IMR-90 (cell line): ENCODE measurements around the gene PTPRK. TPM values are rescaled to one million over a fixed set of nuclear protein-coding genes. Genes with fewer than 3 reads are reported as not detected.

Source experiments
- ATAC-seq: fragments of 200-7000 bp; cut with Tn5 transposase; 2 replicates; pipeline ENCODE4 v1.9.1; 2020; ENCODE audit warnings: low read depth, mild to moderate bottlenecking, moderate library complexity
- BruUV-seq: library from RNA; stranded (reverse); fragments of 400-500 nt; replicated peaks from 2 replicates; lab custom pipeline; 2021; lab: Mats Ljungman, UMichigan
- CTCF ChIA-PET: fragments of 300-600 bp; formaldehyde crosslinking; extraction: SDS; loops from one replicate; lab custom pipeline; 2021; ENCODE audit warnings: antibody characterized with exemption; lab: Yijun Ruan, JAX
- POLR2A ChIA-PET: fragments of 300-600 bp; sonication (Branson Sonifier 250); formaldehyde crosslinking; loops from one replicate; lab custom pipeline; 2022; ENCODE audit warnings: antibody characterized with exemption; ENCODE audit not compliant: unreplicated experiment; lab: Charles Lee
- DNase-seq: peaks from one replicate; pipeline ENCODE4 v3.0.0; 2013
- H2AFZ ChIP-seq: replicated peaks from 2 replicates; pipeline ENCODE3; 2013; ENCODE audit warnings: low read length, mild to moderate bottlenecking; ENCODE audit not compliant: poor library complexity
- H2AK5ac ChIP-seq: 2 replicates; pipeline ENCODE4 v1.6.1; 2013; ENCODE audit warnings: low read depth, low read length, inconsistent platforms
- H2AK9ac ChIP-seq: replicated peaks from 2 replicates; pipeline ENCODE3; 2013; ENCODE audit warnings: mild to moderate bottlenecking, low read depth, low read length, moderate library complexity; ENCODE audit not compliant: poor library complexity
- H2BK120ac ChIP-seq: 2 replicates; pipeline ENCODE4 v1.6.1; 2013; ENCODE audit warnings: low read depth, low read length, inconsistent platforms
- H2BK15ac ChIP-seq: 3 replicates; pipeline ENCODE4 v1.6.1; 2013; ENCODE audit warnings: low read depth, low read length, inconsistent platforms
- H2BK20ac ChIP-seq: 2 replicates; pipeline ENCODE4 v1.6.1; 2013; ENCODE audit warnings: low read depth, mild to moderate bottlenecking, inconsistent platforms, low read length, moderate library complexity
- H2BK5ac ChIP-seq: 2 replicates; pipeline ENCODE4 v1.6.1; 2013; ENCODE audit warnings: mild to moderate bottlenecking, low read depth, low read length, inconsistent platforms; ENCODE audit not compliant: poor library complexity, severe bottlenecking
- H3K14ac ChIP-seq: replicated peaks from 2 replicates; pipeline ENCODE4 v1.6.1; 2013; ENCODE audit warnings: low read depth, low read length, inconsistent platforms
- H3K18ac ChIP-seq: 2 replicates; pipeline ENCODE4 v1.6.1; 2013; ENCODE audit warnings: low read depth, low read length, control low read depth
- H3K23ac ChIP-seq: 2 replicates; pipeline ENCODE4 v1.6.1; 2013; ENCODE audit warnings: low read depth, low read length, inconsistent platforms
- H3K27ac ChIP-seq: 2 replicates; pipeline ENCODE4 v1.5.1; 2013; ENCODE audit warnings: mild to moderate bottlenecking, control low read depth, low read length; ENCODE audit not compliant: insufficient read depth
- H3K27me3 ChIP-seq: 2 replicates; pipeline ENCODE4 v1.6.1; 2013; ENCODE audit warnings: low read length; ENCODE audit not compliant: control insufficient read depth, insufficient read depth
- H3K36me3 ChIP-seq: 2 replicates; pipeline ENCODE4 v1.6.1; 2013; ENCODE audit warnings: low read length, mixed read lengths; ENCODE audit not compliant: control insufficient read depth, insufficient read depth
- H3K4ac ChIP-seq: 2 replicates; pipeline ENCODE4 v1.6.1; 2013; ENCODE audit warnings: low read depth, low read length, inconsistent platforms
- H3K4me1 ChIP-seq: 2 replicates; pipeline ENCODE4 v1.6.1; 2013; ENCODE audit warnings: low read length, mixed read lengths; ENCODE audit not compliant: control insufficient read depth, insufficient read depth
- H3K4me2 ChIP-seq: 2 replicates; pipeline ENCODE4 v1.6.1; 2013; ENCODE audit warnings: low read depth, mild to moderate bottlenecking, control low read depth, low read length, moderate library complexity
- H3K4me3 ChIP-seq: 2 replicates; pipeline ENCODE4 v1.5.1; 2013; ENCODE audit warnings: low read depth, mild to moderate bottlenecking, control low read depth, low read length, moderate library complexity; ENCODE audit not compliant: insufficient read depth
- H3K56ac ChIP-seq: 2 replicates; pipeline ENCODE4 v1.6.1; 2013; ENCODE audit warnings: low read length, inconsistent platforms; ENCODE audit not compliant: insufficient read depth; ENCODE audit errors: extremely low read depth
- H3K79me1 ChIP-seq, 2 experiments: 2 replicates each; pipeline ENCODE4 v1.6.1; 2013; ENCODE audit warnings: low read length in 2 of 2, inconsistent platforms in 1 of 2, low read depth in 1 of 2
- H3K9ac ChIP-seq: 2 replicates; pipeline ENCODE4 v1.6.1; 2013; ENCODE audit warnings: low read depth, low read length, control low read depth
- H3K9me1 ChIP-seq: 2 replicates; pipeline ENCODE4 v1.6.1; 2013; ENCODE audit warnings: low read length, inconsistent platforms; ENCODE audit not compliant: insufficient read depth
- H3K9me3 ChIP-seq: 2 replicates; pipeline ENCODE4 v1.6.1; 2013; ENCODE audit warnings: low read length; ENCODE audit not compliant: control insufficient read depth, insufficient read depth
- H4K20me1 ChIP-seq: 2 replicates; pipeline ENCODE4 v1.6.1; 2013; ENCODE audit warnings: low read length, inconsistent platforms; ENCODE audit not compliant: insufficient read depth
- H4K5ac ChIP-seq: 2 replicates; pipeline ENCODE4 v1.6.1; 2013; ENCODE audit warnings: mild to moderate bottlenecking, low read depth, low read length, control low read depth
- H4K8ac ChIP-seq, 2 experiments: 2 replicates each; pipeline ENCODE4 v1.6.1; 2013; ENCODE audit warnings: low read depth in 2 of 2, low read length in 2 of 2, control low read depth in 1 of 2, inconsistent platforms in 1 of 2
- H4K91ac ChIP-seq: 2 replicates; pipeline ENCODE4 v1.6.1; 2013; ENCODE audit warnings: low read depth, low read length, inconsistent platforms; ENCODE audit not compliant: insufficient read depth
- BHLHE40 ChIP-seq: fragments of 150-350 bp; IDR thresholded peaks from 2 replicates; pipeline ENCODE4 v1.6.1; 2016; ENCODE audit warnings: mild to moderate bottlenecking, low read depth, low read length
- CEBPB ChIP-seq: IDR thresholded peaks from 2 replicates; pipeline ENCODE4 v1.6.1; 2012; ENCODE audit warnings: low read depth, low read length, improper control_type of control experiment
- CHD1 ChIP-seq: IDR thresholded peaks from 2 replicates; pipeline ENCODE4 v1.6.1; 2012; ENCODE audit warnings: low read depth, low read length, improper control_type of control experiment
- CTCF ChIP-seq: conservative IDR thresholded peaks from 2 replicates; pipeline ENCODE4 v1.5.1; 2012; ENCODE audit warnings: mild to moderate bottlenecking, low read depth, low read length, improper control_type of control experiment
- FOS ChIP-seq: fragments of 150-350 bp; IDR thresholded peaks from 2 replicates; pipeline ENCODE4 v1.6.1; 2016; ENCODE audit warnings: low read depth, low read length
- MAFK ChIP-seq: IDR thresholded peaks from 2 replicates; pipeline ENCODE4 v1.6.1; 2012; ENCODE audit warnings: low read depth, low read length, improper control_type of control experiment
- MAZ ChIP-seq: IDR thresholded peaks from 2 replicates; pipeline ENCODE4 v1.6.1; 2012; ENCODE audit warnings: low read depth, mild to moderate bottlenecking, low read length, improper control_type of control experiment, moderate library complexity, borderline replicate concordance
- MXI1 ChIP-seq: IDR thresholded peaks from 2 replicates; pipeline ENCODE4 v1.6.1; 2012; ENCODE audit warnings: low read depth, mild to moderate bottlenecking, low read length, moderate library complexity, borderline replicate concordance
- NFE2L2 ChIP-seq: fragments of 150-350 bp; IDR thresholded peaks from 2 replicates; pipeline ENCODE4 v1.6.1; 2016; ENCODE audit warnings: low read depth, mild to moderate bottlenecking, low read length
- POLR2A ChIP-seq: IDR thresholded peaks from 2 replicates; pipeline ENCODE4 v1.6.1; 2012; ENCODE audit warnings: mild to moderate bottlenecking, low read depth, low read length
- RAD21 ChIP-seq: IDR thresholded peaks from 2 replicates; pipeline ENCODE4 v1.6.1; 2012; ENCODE audit warnings: low read length, improper control_type of control experiment
- RCOR1 ChIP-seq: IDR thresholded peaks from 2 replicates; pipeline ENCODE4 v1.6.1; 2012; ENCODE audit warnings: mild to moderate bottlenecking, low read length, improper control_type of control experiment; ENCODE audit not compliant: insufficient replicate concordance
- RFX5 ChIP-seq: IDR thresholded peaks from 2 replicates; pipeline ENCODE4 v1.8.0; 2012; ENCODE audit warnings: low read depth, mild to moderate bottlenecking, low read length, moderate library complexity
- SMC3 ChIP-seq: fragments of 150-350 bp; IDR thresholded peaks from 2 replicates; pipeline ENCODE4 v1.6.1; 2016; ENCODE audit warnings: low read depth, mild to moderate bottlenecking, antibody characterized with exemption, low read length, moderate library complexity
- USF2 ChIP-seq: fragments of 150-350 bp; IDR thresholded peaks from 2 replicates; pipeline ENCODE4 v1.6.1; 2017; ENCODE audit warnings: mild to moderate bottlenecking, antibody characterized with exemption, low read length, low read depth
- dilution Hi-C: fragments of 300-500 bp; cut with HindIII; formaldehyde crosslinking; loops from one replicate; pipeline ENCODE4 v1.14.3; 2018; ENCODE audit warnings: low sequenced_read_pairs; ENCODE audit not compliant: unreplicated experiment
- in situ Hi-C: fragments of 300-500 bp; cut with MboI; formaldehyde crosslinking; loops from 3 replicates; pipeline ENCODE4 v1.14.3; 2019; ENCODE audit warnings: low sequenced_read_pairs, inconsistent platforms, mixed read lengths
- intact Hi-C: fragments of 100-400 bp; cut with micrococcal nuclease; formaldehyde crosslinking; loops from 2 replicates; pipeline ENCODE4 v1.10.0; 2022
- polyA plus RNA-seq, 3 experiments: library from polyadenylated mRNA; depleted of rRNA; stranded (reverse); fragments of >200 nt; gene quantifications; 2 replicates each; pipeline ENCODE4 v1.2.3, GENCODE V29; 2012; ENCODE audit warnings: low replicate concordance in 1 of 3
- total RNA-seq: library from RNA; depleted of rRNA; stranded (reverse); fragments of >200 nt; gene quantifications from 2 replicates; pipeline ENCODE4 v1.2.3, GENCODE V29; 2012
- TF ChIP-seq, protein P1 (sequence below): fragments of 150-350 bp; IDR thresholded peaks from 2 replicates; pipeline ENCODE4 v1.6.1; 2016; ENCODE audit warnings: low read depth, mild to moderate bottlenecking, low read length, moderate library complexity, borderline replicate concordance

PTPRK gene
- total and polyA plus RNA-seq, 2 of the 4 experiments (the other 2 are of a cell fraction): 18.0 to 80.8 TPM

DNA sequence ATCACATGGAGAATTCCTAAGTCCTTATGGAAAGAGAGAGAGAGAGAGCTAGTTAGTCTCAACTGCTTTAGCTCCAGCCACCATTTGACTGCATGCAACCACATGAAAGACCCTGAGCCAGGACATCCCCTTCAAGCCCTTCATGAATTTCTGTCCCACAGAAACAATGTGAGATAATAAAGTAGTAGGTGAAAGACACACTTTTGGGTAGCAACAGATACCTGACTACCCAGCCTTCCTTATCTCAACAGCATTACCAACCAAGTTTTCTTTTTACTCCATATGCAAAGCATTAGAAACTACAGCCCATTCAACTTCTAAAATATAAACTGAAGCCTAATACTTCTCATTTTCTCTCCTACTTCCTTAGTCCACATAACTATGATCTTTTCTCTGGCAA is 596.4 kb downstream of the PTPRK start:
- no peaks in the 10 kb centered on the region for H4K20me1 ChIP-seq
- in situ Hi-C loops: no loop called here
- H3K4ac ChIP-seq: no peak overlapping the region
- H3K9me1 ChIP-seq: no peaks in the 10 kb centered on the region
- no peak overlapping the region for H3K18ac ChIP-seq
- no peak overlapping the region for H3K56ac ChIP-seq
- H3K36me3 ChIP-seq: no peaks in the 10 kb centered on the region
- dilution Hi-C loops: no loop called here
- no peak overlapping the region for H3K23ac ChIP-seq
- H3K9ac ChIP-seq: no peak overlapping the region
- TF ChIP-seq SMC3 (no peak), CEBPB (no peak), MAZ (no peak), CHD1 (no peak), USF2 (no peak), MXI1 (no peak), NFE2L2 (no peak), RFX5 (no peak), MAFK (no peak), POLR2A (no peak), FOS (no peak), RAD21 (no peak), BHLHE40 (no peak), CTCF (no peak), RCOR1 (no peak)
- TF ChIP-seq, protein P1, sequence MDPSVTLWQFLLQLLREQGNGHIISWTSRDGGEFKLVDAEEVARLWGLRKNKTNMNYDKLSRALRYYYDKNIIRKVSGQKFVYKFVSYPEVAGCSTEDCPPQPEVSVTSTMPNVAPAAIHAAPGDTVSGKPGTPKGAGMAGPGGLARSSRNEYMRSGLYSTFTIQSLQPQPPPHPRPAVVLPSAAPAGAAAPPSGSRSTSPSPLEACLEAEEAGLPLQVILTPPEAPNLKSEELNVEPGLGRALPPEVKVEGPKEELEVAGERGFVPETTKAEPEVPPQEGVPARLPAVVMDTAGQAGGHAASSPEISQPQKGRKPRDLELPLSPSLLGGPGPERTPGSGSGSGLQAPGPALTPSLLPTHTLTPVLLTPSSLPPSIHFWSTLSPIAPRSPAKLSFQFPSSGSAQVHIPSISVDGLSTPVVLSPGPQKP: no peak
- no peak overlapping the region for H2BK5ac ChIP-seq
- ATAC-seq (no peak), DNase-seq (no peak)
- no peak overlapping the region for H2AK9ac ChIP-seq
- ChIA-PET CTCF (no interaction called here), POLR2A (no interaction called here)
- H2AK5ac ChIP-seq: no peak overlapping the region
- no peaks in the 10 kb centered on the region for H3K4me1 ChIP-seq
- H3K27ac ChIP-seq: no peak overlapping the region
- no peak overlapping the region for H4K5ac ChIP-seq
- intact Hi-C loops: no loop called here
- H3K9me3 ChIP-seq: peaks cover 2% of the 10 kb centered on the region; the same call in 1 of the 2 replicates
- no peak overlapping the region for H2BK120ac ChIP-seq
- H2BK15ac ChIP-seq: no peak overlapping the region
- H4K91ac ChIP-seq: no peak overlapping the region
- H2BK20ac ChIP-seq: no peak overlapping the region
- BruUV-seq: no TSS peak
- no peak overlapping the region for H2AFZ ChIP-seq
- no peak overlapping the region for H3K4me2 ChIP-seq
- H3K79me1 ChIP-seq: no peaks in the 10 kb centered on the region
- H4K8ac ChIP-seq: no peak overlapping the region
- H3K14ac ChIP-seq: no peak overlapping the region
- peaks cover 3% of the 10 kb centered on the region; the same call in 1 of the 2 replicates for H3K27me3 ChIP-seq
- no peak overlapping the region for H3K4me3 ChIP-seq
